DMS53 (cell line): ENCODE results near the gene ELMOD3.
"Not testable (repeated sequence)": the region's sequence is repeated elsewhere in the genome, so short reads cannot be mapped to it uniquely, and the experiment has no call there.

Source experiments
- DNase-seq: peaks from one replicate; lab custom pipeline; 2025; lab: John Stamatoyannopoulos, UW

ELMOD3 gene

GRCh38 chr2:85376291-85377065 is 21.9 kb downstream of the ELMOD3 start:
- DNase-seq: no peak

- no peak for DNase-seq
Measured at GRCh38 chr2:85377083-85377482, 22.5 kb downstream of the ELMOD3 start.

GRCh38 chr2:85378257-85378656 is 23.7 kb downstream of the ELMOD3 start:
- DNase-seq: no peak

- no peak for DNase-seq
Measured at GRCh38 chr2:85380048-85380447, 25.5 kb downstream of the ELMOD3 start.

GRCh38 chr2:85383151-85383550 is 28.6 kb downstream of the ELMOD3 start:
- DNase-seq: not testable (repeated sequence)

- DNase-seq: no peak
Measured at GRCh38 chr2:85383850-85384249, 29.3 kb downstream of the ELMOD3 start.

GRCh38 chr2:85385746-85386145 is 31.2 kb downstream of the ELMOD3 start:
- DNase-seq: no peak

GRCh38 chr2:85387754-85388153 is 33.2 kb downstream of the ELMOD3 start:
- no peak for DNase-seq

- no peak for DNase-seq
Measured at GRCh38 chr2:85388878-85389538, 34.4 kb downstream of the ELMOD3 start.

GRCh38 chr2:85390941-85391669 is 36.5 kb downstream of the ELMOD3 start:
- peak; percentile 68 for DNase-seq

GRCh38 chr2:85393836-85394235 is 39.3 kb downstream of the ELMOD3 start:
- DNase-seq: no peak

GRCh38 chr2:85394261-85394681 is 39.7 kb downstream of the ELMOD3 start:
- DNase-seq: no peak

- DNase-seq: no peak
Measured at GRCh38 chr2:85394976-85395375, 40.4 kb downstream of the ELMOD3 start.

GRCh38 chr2:85395912-85396475 is 41.4 kb downstream of the ELMOD3 start:
- DNase-seq: no peak

- peak; percentile 64 for DNase-seq
Measured at GRCh38 chr2:85396531-85397470, 42.2 kb downstream of the ELMOD3 start.

- DNase-seq: no peak
Measured at GRCh38 chr2:85397925-85398331, 43.4 kb downstream of the ELMOD3 start.

GRCh38 chr2:85398426-85399182 is 44.0 kb downstream of the ELMOD3 start:
- no peak for DNase-seq

GRCh38 chr2:85399183-85399455 is 44.5 kb downstream of the ELMOD3 start:
- DNase-seq: no peak

GRCh38 chr2:85400023-85400422 is 45.5 kb downstream of the ELMOD3 start:
- DNase-seq: peak; percentile 50

- DNase-seq: no peak
Measured at GRCh38 chr2:85400541-85401463, 46.2 kb downstream of the ELMOD3 start.
